Measurements from ENCODE around the gene WBP2. TPM values are rescaled to one million over a fixed set of nuclear protein-coding genes. Genes with fewer than 3 reads are reported as not detected.

WBP2 gene
- total and polyA plus RNA-seq, 10 of the 15 experiments (the other 5 are each of a cell fraction or from before 2014, with no cell fraction given), result 1.5 to 57.3 (median 27.5) TPM

DNA sequence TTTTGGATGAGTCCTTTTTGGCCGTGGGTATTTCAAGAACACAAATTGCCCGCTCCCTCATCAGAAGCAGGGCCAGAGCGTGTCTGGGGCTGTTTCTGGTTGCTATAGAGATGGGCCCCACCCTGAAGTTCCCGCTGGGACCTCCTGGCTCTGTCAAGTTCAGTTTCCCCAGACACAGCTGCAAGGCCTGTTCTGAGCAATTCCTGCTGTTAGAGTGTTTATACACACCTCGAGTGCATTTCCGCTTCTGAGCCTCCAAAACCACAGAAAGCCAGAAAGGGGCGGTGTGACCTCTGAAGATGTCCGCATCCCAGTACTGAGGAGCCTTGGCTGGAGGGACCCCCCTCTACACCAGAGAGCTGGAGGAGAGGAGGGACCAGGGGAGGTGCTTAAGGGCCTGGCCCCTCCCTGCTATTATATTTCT is 9.3 kb upstream of the WBP2 start:
- BruUV-seq (replicated peaks), result no TSS peak
- H3K79me2 ChIP-seq (ENCODE audit: control insufficient read depth, insufficient read depth, low read length), result no peaks in the 10 kb centered on the region
- peak; percentile 77 for DNase-seq (ENCODE audit: low read depth, low spot score)
- peak overlapping the region; percentile 66 for H3K4me2 ChIP-seq (ENCODE audit: control insufficient read depth, insufficient read depth)
- ChIA-PET POLR2A (interaction anchor here (0.6 to 1.7 kb wide), 5 partner anchors 9 to 616 kb away, joined by 3 to 16 read pairs (median 5); partner anchors contain the start of genes TRIM47 and WBP2), CTCF (interaction anchor here (0.6 to 2.1 kb wide), 8 partner anchors 8 to 111 kb away, joined by 3 to 8 read pairs (median 3); partner anchors contain the start of genes TRIM65 and WBP2), SMC1A (ENCODE audit: uncharacterized antibody, unreplicated experiment) (interaction anchor here (0.7 to 1.4 kb wide), 6 partner anchors 8 to 116 kb away, joined by 3 to 6 read pairs (median 3); partner anchors contain the start of gene WBP2), RAD21 (ENCODE audit: unreplicated experiment) (interaction anchor here (0.7 to 1.3 kb wide), 5 partner anchors 11 to 32 kb away, joined by 3 to 5 read pairs (median 3); partner anchors contain the start of gene TRIM65)
- ATAC-seq, result peak; percentile 90
- in situ Hi-C loops (cut with MboI) (no loop called here), intact Hi-C loops (cut with micrococcal nuclease; ENCODE audit: unreplicated experiment) (no loop called here)
- peak; percentile 94 for FAIRE-seq
- H3K9me3 ChIP-seq (replicated peaks; ENCODE audit: control insufficient read depth, insufficient read depth, low read length), result no peaks in the 10 kb centered on the region
- peak overlapping the region; percentile 21; the same call in 1 of the 2 replicates for H2AFZ ChIP-seq (ENCODE audit: control insufficient read depth, low read depth, low read length)
- H3K27me3 ChIP-seq (replicated peaks in 1 of 2; ENCODE audit: control insufficient read depth in 2 of 2, insufficient read depth in 2 of 2, low read length in 1 of 2), result no peaks in the 10 kb centered on the region
- H3K27ac ChIP-seq (ENCODE audit: control insufficient read depth, insufficient read depth), result peak overlapping the region; percentile 29
- H4K20me1 ChIP-seq (ENCODE audit: control insufficient read depth, insufficient read depth), result no peaks in the 10 kb centered on the region
- under 1% methylated on average over 8 of the region's 8 CpGs for WGBS (ENCODE audit: insufficient coverage, insufficient replicate concordance, low lambda C conversion rate, missing lambda C conversion rate)
- H3K36me3 ChIP-seq (ENCODE audit: control insufficient read depth in 2 of 2, insufficient read depth in 2 of 2, low read length in 1 of 2), result no peaks in the 10 kb centered on the region
- H3K9ac ChIP-seq (ENCODE audit: control insufficient read depth, insufficient read depth, low read length), result peak overlapping the region; percentile 1; the same call in 1 of the 2 replicates
- peaks cover 22% of the 10 kb centered on the region for H3K4me1 ChIP-seq (ENCODE audit: control insufficient read depth, insufficient read depth, low read length)
- peak overlapping the region; percentile 22; the same call in 1 of the 2 replicates for H3K4me3 ChIP-seq
- TF ChIP-seq, protein P1, sequence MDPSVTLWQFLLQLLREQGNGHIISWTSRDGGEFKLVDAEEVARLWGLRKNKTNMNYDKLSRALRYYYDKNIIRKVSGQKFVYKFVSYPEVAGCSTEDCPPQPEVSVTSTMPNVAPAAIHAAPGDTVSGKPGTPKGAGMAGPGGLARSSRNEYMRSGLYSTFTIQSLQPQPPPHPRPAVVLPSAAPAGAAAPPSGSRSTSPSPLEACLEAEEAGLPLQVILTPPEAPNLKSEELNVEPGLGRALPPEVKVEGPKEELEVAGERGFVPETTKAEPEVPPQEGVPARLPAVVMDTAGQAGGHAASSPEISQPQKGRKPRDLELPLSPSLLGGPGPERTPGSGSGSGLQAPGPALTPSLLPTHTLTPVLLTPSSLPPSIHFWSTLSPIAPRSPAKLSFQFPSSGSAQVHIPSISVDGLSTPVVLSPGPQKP (IDR thresholded peaks at IDR 0.05; ENCODE audit: low read depth, low read length), result 0 out of 2 replicates have a peak, but pooled peaks have one; percentile 44
- TF ChIP-seq EED (IDR thresholded peaks at IDR 0.05; ENCODE audit: low read depth), result peak; percentile 90
- TF ChIP-seq, protein P2, sequence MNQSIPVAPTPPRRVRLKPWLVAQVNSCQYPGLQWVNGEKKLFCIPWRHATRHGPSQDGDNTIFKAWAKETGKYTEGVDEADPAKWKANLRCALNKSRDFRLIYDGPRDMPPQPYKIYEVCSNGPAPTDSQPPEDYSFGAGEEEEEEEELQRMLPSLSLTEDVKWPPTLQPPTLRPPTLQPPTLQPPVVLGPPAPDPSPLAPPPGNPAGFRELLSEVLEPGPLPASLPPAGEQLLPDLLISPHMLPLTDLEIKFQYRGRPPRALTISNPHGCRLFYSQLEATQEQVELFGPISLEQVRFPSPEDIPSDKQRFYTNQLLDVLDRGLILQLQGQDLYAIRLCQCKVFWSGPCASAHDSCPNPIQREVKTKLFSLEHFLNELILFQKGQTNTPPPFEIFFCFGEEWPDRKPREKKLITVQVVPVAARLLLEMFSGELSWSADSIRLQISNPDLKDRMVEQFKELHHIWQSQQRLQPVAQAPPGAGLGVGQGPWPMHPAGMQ (IDR thresholded peaks at IDR 0.05; ENCODE audit: borderline replicate concordance), result no peak
- TF ChIP-seq ZBED1 (IDR thresholded peaks at IDR 0.05; ENCODE audit: borderline replicate concordance), result no peak
- TF ChIP-seq SPI1 (IDR thresholded peaks at IDR 0.05; ENCODE audit: borderline replicate concordance, insufficient read depth, low read depth, low read length), result peak; percentile 41; the same call in 1 of the 2 replicates
- no peak for TF ChIP-seq SMAD5 (IDR thresholded peaks at IDR 0.05; ENCODE audit: low read depth)
- TF ChIP-seq, protein P3, sequence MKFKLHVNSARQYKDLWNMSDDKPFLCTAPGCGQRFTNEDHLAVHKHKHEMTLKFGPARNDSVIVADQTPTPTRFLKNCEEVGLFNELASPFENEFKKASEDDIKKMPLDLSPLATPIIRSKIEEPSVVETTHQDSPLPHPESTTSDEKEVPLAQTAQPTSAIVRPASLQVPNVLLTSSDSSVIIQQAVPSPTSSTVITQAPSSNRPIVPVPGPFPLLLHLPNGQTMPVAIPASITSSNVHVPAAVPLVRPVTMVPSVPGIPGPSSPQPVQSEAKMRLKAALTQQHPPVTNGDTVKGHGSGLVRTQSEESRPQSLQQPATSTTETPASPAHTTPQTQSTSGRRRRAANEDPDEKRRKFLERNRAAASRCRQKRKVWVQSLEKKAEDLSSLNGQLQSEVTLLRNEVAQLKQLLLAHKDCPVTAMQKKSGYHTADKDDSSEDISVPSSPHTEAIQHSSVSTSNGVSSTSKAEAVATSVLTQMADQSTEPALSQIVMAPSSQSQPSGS (IDR thresholded peaks at IDR 0.05; ENCODE audit: low read length), result peak; percentile 55; the same call in 1 of the 2 replicates
- TF ChIP-seq BCL11A (IDR thresholded peaks at IDR 0.05; ENCODE audit: low read depth, low read length), result 0 out of 2 replicates have a peak, but pooled peaks have one; percentile 44
- no peak for TF ChIP-seq TAF1 (IDR thresholded peaks at IDR 0.05; ENCODE audit: borderline replicate concordance, low read depth, low read length)
- no peak for TF ChIP-seq POLR2AphosphoS5 (IDR thresholded peaks at IDR 0.05; ENCODE audit: low read length)
- no peak for TF ChIP-seq PAX8 (IDR thresholded peaks at IDR 0.05)
- TF ChIP-seq HDAC2 (IDR thresholded peaks at IDR 0.05), result no peak
- TF ChIP-seq RAD51 (IDR thresholded peaks at IDR 0.05), result no peak
- no peak for TF ChIP-seq NFYB (IDR thresholded peaks at IDR 0.05; ENCODE audit: insufficient read depth, low read depth, low read length)
- TF ChIP-seq, protein P4, sequence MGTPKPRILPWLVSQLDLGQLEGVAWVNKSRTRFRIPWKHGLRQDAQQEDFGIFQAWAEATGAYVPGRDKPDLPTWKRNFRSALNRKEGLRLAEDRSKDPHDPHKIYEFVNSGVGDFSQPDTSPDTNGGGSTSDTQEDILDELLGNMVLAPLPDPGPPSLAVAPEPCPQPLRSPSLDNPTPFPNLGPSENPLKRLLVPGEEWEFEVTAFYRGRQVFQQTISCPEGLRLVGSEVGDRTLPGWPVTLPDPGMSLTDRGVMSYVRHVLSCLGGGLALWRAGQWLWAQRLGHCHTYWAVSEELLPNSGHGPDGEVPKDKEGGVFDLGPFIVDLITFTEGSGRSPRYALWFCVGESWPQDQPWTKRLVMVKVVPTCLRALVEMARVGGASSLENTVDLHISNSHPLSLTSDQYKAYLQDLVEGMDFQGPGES (IDR thresholded peaks at IDR 0.05), result no peak
- TF ChIP-seq TCF3 (IDR thresholded peaks at IDR 0.05; ENCODE audit: borderline replicate concordance, insufficient read depth, low read depth, low read length), result peak; percentile 95
- TF ChIP-seq CHD4 (IDR thresholded peaks at IDR 0.05), result no peak
- no peak for TF ChIP-seq ZZZ3 (IDR thresholded peaks at IDR 0.05; ENCODE audit: control insufficient read depth, insufficient read length, low read depth)
- TF ChIP-seq POLR2AphosphoS2 (IDR thresholded peaks at IDR 0.05; ENCODE audit: low read depth, low read length), result no peak
- TF ChIP-seq CBFB (IDR thresholded peaks at IDR 0.05; ENCODE audit: low read depth), result peak; percentile 58; the same call in 1 of the 2 replicates
- peak; percentile 75 for TF ChIP-seq FOXM1 (IDR thresholded peaks at IDR 0.05; ENCODE audit: low read depth, low read length)
- TF ChIP-seq IKZF2 (IDR thresholded peaks at IDR 0.05), result peak; percentile 74 to 77; a peak in 3 of 4 replicates

Data from GM12878 (cell line).